GM19043 (cell line): Measurements from ENCODE around the gene SGPP1.
"Not testable (repeated sequence)": the region's sequence is repeated elsewhere in the genome, so short reads cannot be mapped to it uniquely, and the experiment has no call there.

Experiments
- ATAC-seq: cut with Tn5 transposase; IDR thresholded peaks from one replicate; pipeline ENCODE4 v1.9.1; 2021; ENCODE audit warnings: low read depth; ENCODE audit not compliant: unreplicated experiment

SGPP1 gene

GRCh38 chr14:63727736-63728728 lies at the start of gene SGPP1:
TSS of gene SGPP1 (minus strand) at chr14:63728065. CDS start at chr14:63727944, 121 bp downstream.
- ATAC-seq = peak; percentile 66

GRCh38 chr14:63777024-63777423 lies 49.2 kb upstream of the SGPP1 start:
- ATAC-seq = no peak

GRCh38 chr14:63773504-63773903 lies 45.6 kb upstream of the SGPP1 start:
- no peak for ATAC-seq

- peak; percentile 63 for ATAC-seq
These were observed 42.4 kb upstream of the SGPP1 start for GRCh38 chr14:63770187-63770807.

GRCh38 chr14:63766611-63767010 lies 38.7 kb upstream of the SGPP1 start:
- ATAC-seq = no peak

GRCh38 chr14:63764620-63765139 lies 36.8 kb upstream of the SGPP1 start:
- ATAC-seq = no peak

GRCh38 chr14:63764103-63764502 lies 36.2 kb upstream of the SGPP1 start:
- ATAC-seq = no peak

- no peak for ATAC-seq
These were observed 33.7 kb upstream of the SGPP1 start for GRCh38 chr14:63761351-63762117.

- no peak for ATAC-seq
These were observed 32.1 kb upstream of the SGPP1 start for GRCh38 chr14:63760014-63760413.

- ATAC-seq = peak; percentile 76
These were observed 31.6 kb upstream of the SGPP1 start for GRCh38 chr14:63759456-63759855.

GRCh38 chr14:63757211-63757610 lies 29.3 kb upstream of the SGPP1 start:
- ATAC-seq = no peak

GRCh38 chr14:63752449-63753169 lies 24.7 kb upstream of the SGPP1 start:
- ATAC-seq = no peak

- not testable (repeated sequence) for ATAC-seq
These were observed 23.2 kb upstream of the SGPP1 start for GRCh38 chr14:63751076-63751475.

- no peak for ATAC-seq
These were observed 20.0 kb upstream of the SGPP1 start for GRCh38 chr14:63747846-63748245.

GRCh38 chr14:63745858-63746425 lies 18.1 kb upstream of the SGPP1 start:
- ATAC-seq = peak; percentile 68

- ATAC-seq = no peak
These were observed 17.4 kb upstream of the SGPP1 start for GRCh38 chr14:63745272-63745671.

GRCh38 chr14:63737582-63738006 lies 9.7 kb upstream of the SGPP1 start:
- ATAC-seq = peak; percentile 93

GRCh38 chr14:63735720-63736119 lies 7.9 kb upstream of the SGPP1 start:
- ATAC-seq = no peak

GRCh38 chr14:63730659-63731058 lies 2.8 kb upstream of the SGPP1 start:
- ATAC-seq = no peak
